Liver (tissue), 9 donors: ENCODE measurements around the gene KBTBD13. TPM values are rescaled to one million over a fixed set of nuclear protein-coding genes. Genes with fewer than 3 reads are reported as not detected.

Source experiments
- DNase-seq: peaks from one replicate; pipeline ENCODE4 v3.0.0-alpha.2; 2017; ENCODE audit warnings: low spot score
- H3K27ac ChIP-seq, 2 donors: one replicate each; pipeline ENCODE4 v1.7.0; 2013; ENCODE audit warnings: inconsistent platforms in 2 of 2, low read length in 2 of 2, control low read depth in 1 of 2, low read depth in 1 of 2, mild to moderate bottlenecking in 1 of 2
- H3K27me3 ChIP-seq, 4 donors: one replicate each; pipeline versions ENCODE4 v1.6.1 to v1.7.0; 2013; ENCODE audit warnings: low read length in 3 of 4, inconsistent platforms in 1 of 4, mild to moderate bottlenecking in 1 of 4, moderate library complexity in 1 of 4; ENCODE audit not compliant: control insufficient read depth in 4 of 4, insufficient read depth in 4 of 4
- H3K36me3 ChIP-seq, 4 donors: one replicate each; pipeline versions ENCODE4 v1.6.1 to v1.7.0; 2013; ENCODE audit warnings: low read length in 3 of 4, mild to moderate bottlenecking in 3 of 4, low read depth in 1 of 4, moderate library complexity in 1 of 4; ENCODE audit not compliant: control insufficient read depth in 4 of 4, insufficient read depth in 3 of 4
- H3K4me1 ChIP-seq, 4 donors: one replicate each; pipeline versions ENCODE4 v1.6.1 to v1.7.0; 2013; ENCODE audit warnings: low read length in 3 of 4, mild to moderate bottlenecking in 3 of 4, moderate library complexity in 1 of 4; ENCODE audit not compliant: control insufficient read depth in 4 of 4, insufficient read depth in 4 of 4
- H3K4me3 ChIP-seq, 3 donors: one replicate each; pipeline versions ENCODE4 v1.6.1 to v1.7.0; 2013; ENCODE audit warnings: low read length in 3 of 3, control low read depth in 1 of 3, low read depth in 1 of 3, mild to moderate bottlenecking in 1 of 3
- H3K9ac ChIP-seq, 2 donors: one replicate each; pipeline ENCODE4 v1.7.0; 2013; ENCODE audit warnings: low read length in 2 of 2, mild to moderate bottlenecking in 2 of 2, moderate library complexity in 2 of 2, control low read depth in 1 of 2, low read depth in 1 of 2
- H3K9me3 ChIP-seq, 4 donors: one replicate each; pipeline versions ENCODE4 v1.6.1 to v1.7.0; 2013; ENCODE audit warnings: low read length in 3 of 4; ENCODE audit not compliant: control insufficient read depth in 4 of 4
- EGR1 ChIP-seq, 2 donors: IDR thresholded peaks; 2 replicates each; pipeline ENCODE4 v1.6.1; 2016 to 2018; ENCODE audit warnings: antibody characterized with exemption in 2 of 2, low read depth in 2 of 2
- FOXA1 ChIP-seq: IDR thresholded peaks from 2 replicates; pipeline ENCODE4 v1.6.1; 2016; ENCODE audit warnings: antibody characterized with exemption
- FOXA2 ChIP-seq: IDR thresholded peaks from 2 replicates; pipeline ENCODE4 v1.6.1; 2016; ENCODE audit warnings: antibody characterized with exemption
- GABPA ChIP-seq, 2 donors: IDR thresholded peaks in 1 of 2; conservative IDR thresholded peaks in 1 of 2; 2 replicates each; pipeline ENCODE4 v1.6.1; 2016; ENCODE audit warnings: antibody characterized with exemption in 2 of 2, mild to moderate bottlenecking in 1 of 2, moderate library complexity in 1 of 2
- HNF4A ChIP-seq, 2 donors: conservative IDR thresholded peaks; 2 replicates each; pipeline ENCODE4 v1.6.1; 2016; ENCODE audit warnings: antibody characterized with exemption in 2 of 2, mild to moderate bottlenecking in 2 of 2
- HNF4G ChIP-seq: IDR thresholded peaks from 2 replicates; pipeline ENCODE4 v1.6.1; 2016; ENCODE audit warnings: antibody characterized with exemption
- JUND ChIP-seq, 2 donors: IDR thresholded peaks; 2 replicates each; pipeline ENCODE4 v1.6.1; 2016; ENCODE audit warnings: antibody characterized with exemption in 2 of 2
- NR2F2 ChIP-seq: IDR thresholded peaks from 2 replicates; pipeline ENCODE4 v1.6.1; 2016; ENCODE audit warnings: antibody characterized with exemption
- RAD21 ChIP-seq, 2 donors: IDR thresholded peaks; 2 replicates each; pipeline ENCODE4 v1.6.1; 2016; ENCODE audit warnings: antibody characterized with exemption in 2 of 2, mild to moderate bottlenecking in 2 of 2
- RXRA ChIP-seq, 2 donors: IDR thresholded peaks; 2 replicates each; pipeline ENCODE4 v1.6.1; 2017 to 2018; ENCODE audit warnings: antibody characterized with exemption in 2 of 2, mild to moderate bottlenecking in 1 of 2
- SP1 ChIP-seq: IDR thresholded peaks from 2 replicates; pipeline ENCODE4 v1.6.1; 2018; ENCODE audit warnings: antibody characterized with exemption, mild to moderate bottlenecking
- TAF1 ChIP-seq: conservative IDR thresholded peaks from 2 replicates; pipeline ENCODE4 v1.6.1; 2016; ENCODE audit warnings: antibody characterized with exemption, mild to moderate bottlenecking
- YY1 ChIP-seq: IDR thresholded peaks from 2 replicates; pipeline ENCODE4 v1.6.1; 2016; ENCODE audit warnings: antibody characterized with exemption, mild to moderate bottlenecking
- WGBS: extraction: QIAGEN DNeasy Blood & Tissue Kit; methylation state at CpG from one replicate; pipeline ENCODE4 v1.1.7; 2013; 5-methylcytosine and 5-hydroxymethylcytosine counted together
- polyA plus RNA-seq, 2 donors: library from polyadenylated mRNA; stranded (reverse) in 1 of 2; unstranded in 1 of 2; fragments of 200-250 nt in 1 of 2; fragments of >200 nt in 1 of 2; fragmentation: Nextera tagmentation in 1 of 2; extraction: Ambion mirVana in 1 of 2; gene quantifications; one replicate each; pipeline versions ENCODE4 v1.2.1 to v1.2.3, GENCODE V29; 2013 to 2015
- total RNA-seq, 2 donors: library from RNA; depleted of rRNA; stranded (reverse); fragments of >200 nt; gene quantifications; one replicate each; pipeline ENCODE4 v1.2.3, GENCODE V29; 2014
- TF ChIP-seq, protein P1 (sequence below): IDR thresholded peaks from 2 replicates; pipeline ENCODE4 v1.6.1; 2016; ENCODE audit warnings: antibody characterized with exemption
- TF ChIP-seq, protein P2 (sequence below): IDR thresholded peaks from 2 replicates; pipeline ENCODE4 v1.6.1; 2016; ENCODE audit warnings: antibody characterized with exemption, mild to moderate bottlenecking
- TF ChIP-seq, protein P3 (sequence below): IDR thresholded peaks from 2 replicates; pipeline ENCODE4 v1.6.1; 2016; ENCODE audit warnings: antibody characterized with exemption
- TF ChIP-seq, protein P4 (sequence below): IDR thresholded peaks from 2 replicates; pipeline ENCODE4 v1.6.1; 2016; ENCODE audit warnings: antibody characterized with exemption
- TF ChIP-seq, protein P5 (sequence below): fragments of 150-350 bp; IDR thresholded peaks from 2 replicates; pipeline ENCODE4 v1.5.1; 2017; ENCODE audit warnings: improper control_type of control experiment, low read depth, low read length; ENCODE audit not compliant: missing input control
- donor health status: healthy.
- donor health status: healthy.
- donor health status: healthy.
- donor health status: healthy.
- donor health status: healthy.

Gene KBTBD13
- total and polyA plus RNA-seq, 4 donors: not detected

DNA sequence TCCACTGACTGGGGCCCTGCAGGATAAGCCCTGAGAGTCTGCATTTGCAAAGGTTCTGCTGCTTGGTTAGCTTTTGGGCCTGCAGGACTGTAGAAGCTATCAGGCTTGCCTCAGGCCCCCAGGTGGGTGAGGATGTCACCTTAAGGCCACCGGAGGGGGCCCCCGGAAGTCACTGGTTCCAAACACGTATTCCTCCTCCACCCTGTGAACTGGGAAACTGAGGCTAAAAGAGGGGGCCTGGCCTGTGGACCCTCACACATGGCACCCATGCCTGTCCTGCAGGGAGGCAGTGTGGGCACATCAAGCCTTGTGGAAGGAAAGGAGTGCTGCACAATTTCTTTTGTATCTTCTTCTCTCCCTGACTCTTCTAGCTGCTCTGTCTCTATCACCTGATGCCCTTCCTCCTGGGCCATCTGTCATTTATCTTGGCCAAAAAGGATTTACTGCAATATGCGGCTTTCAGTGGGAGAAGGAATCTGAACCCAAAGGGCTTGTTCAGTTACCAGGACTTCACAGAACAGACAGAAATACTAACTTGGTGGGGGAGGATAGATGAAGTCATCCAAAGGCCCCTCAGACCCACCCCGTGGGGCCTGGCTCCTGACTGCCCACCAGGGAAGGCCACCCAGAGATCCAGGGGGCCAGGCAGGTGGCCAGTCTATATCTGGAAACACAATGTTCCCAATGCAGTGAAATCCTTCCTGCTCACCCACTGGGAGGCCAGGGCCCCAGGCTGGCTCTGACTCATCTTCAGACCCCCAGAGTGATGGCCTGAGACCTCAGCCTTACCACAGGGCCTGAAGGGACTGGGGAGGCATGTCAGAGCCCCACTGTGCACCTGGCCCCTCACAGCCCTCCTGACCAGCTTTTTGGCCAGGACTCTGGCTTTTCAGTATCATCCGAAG lies 20.2 kb downstream of the KBTBD13 start:
- TF ChIP-seq EGR1 (IDR thresholded peaks at IDR 0.05; ENCODE audit: low read depth in 2 of 2) (no peak), HNF4G (no peak)
- Histone ChIP-seq H3K27ac (no peak overlapping the region), H3K9me3 (no peaks in the 10 kb centered on the region), H3K36me3 (peaks cover 6 to 32% (median 18%) of the 10 kb centered on the region in 4 donors), H3K4me3 (no peak overlapping the region), H3K9ac (no peak overlapping the region), H3K27me3 (no peaks in the 10 kb centered on the region), H3K4me1 (peaks cover 0 to 16% (median 13%) of the 10 kb centered on the region in 4 donors)
- 95% methylated on average over 6 of the region's 6 CpGs for WGBS
- no peak for DNase-seq

DNA sequence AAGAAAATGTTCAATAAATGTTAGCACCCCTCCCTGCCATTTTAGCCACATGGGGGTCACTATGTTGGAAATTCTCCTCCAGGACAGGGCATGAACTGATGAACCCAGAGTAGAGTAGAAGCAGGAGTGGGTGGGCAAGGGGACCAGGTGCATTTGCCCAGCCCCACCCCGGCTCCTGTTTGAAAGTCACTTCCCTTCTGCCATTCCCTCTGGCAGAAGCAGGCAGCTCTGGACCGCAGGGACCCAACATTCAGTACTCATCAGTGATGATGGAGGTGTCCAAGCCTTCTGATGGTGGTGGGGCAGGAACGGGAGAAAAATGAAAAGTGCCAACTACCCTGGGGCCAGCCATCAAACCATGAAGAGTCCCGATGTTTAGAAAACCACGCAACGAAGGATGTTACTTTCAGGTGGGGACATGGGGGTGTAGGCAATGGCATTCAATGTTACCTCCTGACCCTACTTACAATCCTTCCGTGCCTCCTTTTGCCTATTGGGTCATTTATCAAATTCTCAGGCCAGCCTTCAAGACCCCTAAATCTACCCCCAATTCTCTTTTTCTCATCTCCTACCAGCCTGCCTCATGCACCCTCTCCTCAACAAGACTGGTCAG lies 21.2 kb downstream of the KBTBD13 start:
- Histone ChIP-seq H3K9ac (no peak overlapping the region), H3K4me1 (peaks cover 0 to 16% (median 13%) of the 10 kb centered on the region in 4 donors), H3K4me3 (no peak overlapping the region), H3K9me3 (no peaks in the 10 kb centered on the region), H3K27ac (no peak overlapping the region), H3K36me3 (peaks cover 10 to 32% (median 18%) of the 10 kb centered on the region in 4 donors), H3K27me3 (no peaks in the 10 kb centered on the region)
- no peak for DNase-seq
- 98% methylated on average over 7 of the region's 7 CpGs for WGBS
- TF ChIP-seq FOXA1: no peak
- TF ChIP-seq, protein P1, sequence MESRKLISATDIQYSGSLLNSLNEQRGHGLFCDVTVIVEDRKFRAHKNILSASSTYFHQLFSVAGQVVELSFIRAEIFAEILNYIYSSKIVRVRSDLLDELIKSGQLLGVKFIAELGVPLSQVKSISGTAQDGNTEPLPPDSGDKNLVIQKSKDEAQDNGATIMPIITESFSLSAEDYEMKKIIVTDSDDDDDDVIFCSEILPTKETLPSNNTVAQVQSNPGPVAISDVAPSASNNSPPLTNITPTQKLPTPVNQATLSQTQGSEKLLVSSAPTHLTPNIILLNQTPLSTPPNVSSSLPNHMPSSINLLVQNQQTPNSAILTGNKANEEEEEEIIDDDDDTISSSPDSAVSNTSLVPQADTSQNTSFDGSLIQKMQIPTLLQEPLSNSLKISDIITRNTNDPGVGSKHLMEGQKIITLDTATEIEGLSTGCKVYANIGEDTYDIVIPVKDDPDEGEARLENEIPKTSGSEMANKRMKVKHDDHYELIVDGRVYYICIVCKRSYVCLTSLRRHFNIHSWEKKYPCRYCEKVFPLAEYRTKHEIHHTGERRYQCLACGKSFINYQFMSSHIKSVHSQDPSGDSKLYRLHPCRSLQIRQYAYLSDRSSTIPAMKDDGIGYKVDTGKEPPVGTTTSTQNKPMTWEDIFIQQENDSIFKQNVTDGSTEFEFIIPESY: no peak
- no peak for TF ChIP-seq HNF4G
- TF ChIP-seq RAD21 (IDR thresholded peaks at IDR 0.05): no peak
- no peak for TF ChIP-seq JUND (IDR thresholded peaks at IDR 0.05)
- TF ChIP-seq, protein P2, sequence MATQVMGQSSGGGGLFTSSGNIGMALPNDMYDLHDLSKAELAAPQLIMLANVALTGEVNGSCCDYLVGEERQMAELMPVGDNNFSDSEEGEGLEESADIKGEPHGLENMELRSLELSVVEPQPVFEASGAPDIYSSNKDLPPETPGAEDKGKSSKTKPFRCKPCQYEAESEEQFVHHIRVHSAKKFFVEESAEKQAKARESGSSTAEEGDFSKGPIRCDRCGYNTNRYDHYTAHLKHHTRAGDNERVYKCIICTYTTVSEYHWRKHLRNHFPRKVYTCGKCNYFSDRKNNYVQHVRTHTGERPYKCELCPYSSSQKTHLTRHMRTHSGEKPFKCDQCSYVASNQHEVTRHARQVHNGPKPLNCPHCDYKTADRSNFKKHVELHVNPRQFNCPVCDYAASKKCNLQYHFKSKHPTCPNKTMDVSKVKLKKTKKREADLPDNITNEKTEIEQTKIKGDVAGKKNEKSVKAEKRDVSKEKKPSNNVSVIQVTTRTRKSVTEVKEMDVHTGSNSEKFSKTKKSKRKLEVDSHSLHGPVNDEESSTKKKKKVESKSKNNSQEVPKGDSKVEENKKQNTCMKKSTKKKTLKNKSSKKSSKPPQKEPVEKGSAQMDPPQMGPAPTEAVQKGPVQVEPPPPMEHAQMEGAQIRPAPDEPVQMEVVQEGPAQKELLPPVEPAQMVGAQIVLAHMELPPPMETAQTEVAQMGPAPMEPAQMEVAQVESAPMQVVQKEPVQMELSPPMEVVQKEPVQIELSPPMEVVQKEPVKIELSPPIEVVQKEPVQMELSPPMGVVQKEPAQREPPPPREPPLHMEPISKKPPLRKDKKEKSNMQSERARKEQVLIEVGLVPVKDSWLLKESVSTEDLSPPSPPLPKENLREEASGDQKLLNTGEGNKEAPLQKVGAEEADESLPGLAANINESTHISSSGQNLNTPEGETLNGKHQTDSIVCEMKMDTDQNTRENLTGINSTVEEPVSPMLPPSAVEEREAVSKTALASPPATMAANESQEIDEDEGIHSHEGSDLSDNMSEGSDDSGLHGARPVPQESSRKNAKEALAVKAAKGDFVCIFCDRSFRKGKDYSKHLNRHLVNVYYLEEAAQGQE: no peak
- no peak for TF ChIP-seq GABPA (IDR thresholded peaks at IDR 0.05 in 1 of 2, conservative IDR thresholded peaks at IDR 0.05 in 1 of 2)
- no peak for TF ChIP-seq HNF4A (conservative IDR thresholded peaks at IDR 0.05)
- TF ChIP-seq, protein P3, sequence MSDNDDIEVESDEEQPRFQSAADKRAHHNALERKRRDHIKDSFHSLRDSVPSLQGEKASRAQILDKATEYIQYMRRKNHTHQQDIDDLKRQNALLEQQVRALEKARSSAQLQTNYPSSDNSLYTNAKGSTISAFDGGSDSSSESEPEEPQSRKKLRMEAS: no peak
- no peak for TF ChIP-seq YY1
- TF ChIP-seq, protein P4, sequence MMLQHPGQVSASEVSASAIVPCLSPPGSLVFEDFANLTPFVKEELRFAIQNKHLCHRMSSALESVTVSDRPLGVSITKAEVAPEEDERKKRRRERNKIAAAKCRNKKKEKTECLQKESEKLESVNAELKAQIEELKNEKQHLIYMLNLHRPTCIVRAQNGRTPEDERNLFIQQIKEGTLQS: no peak
- TF ChIP-seq NR2F2: no peak
- TF ChIP-seq FOXA2: no peak
- no peak for TF ChIP-seq EGR1 (IDR thresholded peaks at IDR 0.05; ENCODE audit: low read depth in 2 of 2)
- TF ChIP-seq TAF1: no peak
- TF ChIP-seq, protein P5, sequence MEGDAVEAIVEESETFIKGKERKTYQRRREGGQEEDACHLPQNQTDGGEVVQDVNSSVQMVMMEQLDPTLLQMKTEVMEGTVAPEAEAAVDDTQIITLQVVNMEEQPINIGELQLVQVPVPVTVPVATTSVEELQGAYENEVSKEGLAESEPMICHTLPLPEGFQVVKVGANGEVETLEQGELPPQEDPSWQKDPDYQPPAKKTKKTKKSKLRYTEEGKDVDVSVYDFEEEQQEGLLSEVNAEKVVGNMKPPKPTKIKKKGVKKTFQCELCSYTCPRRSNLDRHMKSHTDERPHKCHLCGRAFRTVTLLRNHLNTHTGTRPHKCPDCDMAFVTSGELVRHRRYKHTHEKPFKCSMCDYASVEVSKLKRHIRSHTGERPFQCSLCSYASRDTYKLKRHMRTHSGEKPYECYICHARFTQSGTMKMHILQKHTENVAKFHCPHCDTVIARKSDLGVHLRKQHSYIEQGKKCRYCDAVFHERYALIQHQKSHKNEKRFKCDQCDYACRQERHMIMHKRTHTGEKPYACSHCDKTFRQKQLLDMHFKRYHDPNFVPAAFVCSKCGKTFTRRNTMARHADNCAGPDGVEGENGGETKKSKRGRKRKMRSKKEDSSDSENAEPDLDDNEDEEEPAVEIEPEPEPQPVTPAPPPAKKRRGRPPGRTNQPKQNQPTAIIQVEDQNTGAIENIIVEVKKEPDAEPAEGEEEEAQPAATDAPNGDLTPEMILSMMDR: no peak
- no peak for TF ChIP-seq RXRA (IDR thresholded peaks at IDR 0.05)
- TF ChIP-seq SP1: no peak
